Measurements from ENCODE around the gene ASAP3.

DNA sequence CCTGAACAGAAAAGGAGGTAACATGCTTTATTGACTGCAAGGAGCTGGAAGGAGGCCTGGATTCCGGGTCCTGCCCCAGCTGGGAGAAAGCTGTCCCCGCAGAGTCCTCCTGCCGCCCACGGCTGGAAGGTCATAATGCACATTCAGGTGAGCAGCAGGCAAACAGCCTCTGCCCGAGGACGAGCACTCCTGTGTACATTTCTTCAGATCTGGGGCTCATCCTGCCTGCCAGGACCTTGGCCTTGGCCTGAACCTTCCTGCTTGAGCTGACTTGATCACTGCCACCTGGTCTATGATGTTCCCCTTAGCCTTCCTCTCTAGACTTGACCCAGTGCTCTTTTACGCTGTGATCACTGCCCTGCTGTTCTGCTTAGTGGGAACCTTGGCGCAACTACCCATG, 96.5 kb downstream of the ASAP3 start:
- TF ChIP-seq, protein P1, sequence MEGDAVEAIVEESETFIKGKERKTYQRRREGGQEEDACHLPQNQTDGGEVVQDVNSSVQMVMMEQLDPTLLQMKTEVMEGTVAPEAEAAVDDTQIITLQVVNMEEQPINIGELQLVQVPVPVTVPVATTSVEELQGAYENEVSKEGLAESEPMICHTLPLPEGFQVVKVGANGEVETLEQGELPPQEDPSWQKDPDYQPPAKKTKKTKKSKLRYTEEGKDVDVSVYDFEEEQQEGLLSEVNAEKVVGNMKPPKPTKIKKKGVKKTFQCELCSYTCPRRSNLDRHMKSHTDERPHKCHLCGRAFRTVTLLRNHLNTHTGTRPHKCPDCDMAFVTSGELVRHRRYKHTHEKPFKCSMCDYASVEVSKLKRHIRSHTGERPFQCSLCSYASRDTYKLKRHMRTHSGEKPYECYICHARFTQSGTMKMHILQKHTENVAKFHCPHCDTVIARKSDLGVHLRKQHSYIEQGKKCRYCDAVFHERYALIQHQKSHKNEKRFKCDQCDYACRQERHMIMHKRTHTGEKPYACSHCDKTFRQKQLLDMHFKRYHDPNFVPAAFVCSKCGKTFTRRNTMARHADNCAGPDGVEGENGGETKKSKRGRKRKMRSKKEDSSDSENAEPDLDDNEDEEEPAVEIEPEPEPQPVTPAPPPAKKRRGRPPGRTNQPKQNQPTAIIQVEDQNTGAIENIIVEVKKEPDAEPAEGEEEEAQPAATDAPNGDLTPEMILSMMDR (IDR thresholded peaks at IDR 0.05) = no peak
- TF ChIP-seq POLR2A (IDR thresholded peaks at IDR 0.05) = no peak

Measured in thyroid gland (tissue), 4 donors.